ENCODE results near the gene TJP2. TPM values are rescaled to one million over a fixed set of nuclear protein-coding genes. Genes with fewer than 3 reads are reported as not detected.

TJP2 gene
- polyA plus RNA-seq, 1 donor from 2014 or later, result 3.1 TPM

- H4K20me1 ChIP-seq (ENCODE audit: insufficient read depth), result no peaks in the 10 kb centered on the region
- no peak overlapping the region for H3K27ac ChIP-seq (ENCODE audit: low read length)
- no peaks in the 10 kb centered on the region for H3F3A ChIP-seq (ENCODE audit: insufficient read depth, low read length, poor library complexity, severe bottlenecking)
- no peaks in the 10 kb centered on the region for H3K27me3 ChIP-seq (ENCODE audit: insufficient read depth, low read depth, low read length)
- H2AFZ ChIP-seq (ENCODE audit: low read depth, low read length), result no peak overlapping the region
- no peaks in the 10 kb centered on the region for H3K9me3 ChIP-seq (ENCODE audit: low read length)
- H3K9me2 ChIP-seq (ENCODE audit: insufficient read depth, low read length), result no peaks in the 10 kb centered on the region
- TF ChIP-seq REST (IDR thresholded peaks at IDR 0.05; ENCODE audit: borderline replicate concordance) (no peak), EZH2 (IDR thresholded peaks at IDR 0.05; ENCODE audit: borderline replicate concordance, insufficient read depth, low read length, poor library complexity, severe bottlenecking) (no peak), EP300 (conservative IDR thresholded peaks at IDR 0.05; ENCODE audit: poor library complexity, severe bottlenecking) (no peak), MXI1 (conservative IDR thresholded peaks at IDR 0.05; ENCODE audit: poor library complexity, severe bottlenecking) (no peak), TAF1 (IDR thresholded peaks at IDR 0.05; ENCODE audit: low read depth) (no peak), RAD21 (conservative IDR thresholded peaks at IDR 0.05) (no peak), SMC3 (conservative IDR thresholded peaks at IDR 0.05; ENCODE audit: poor library complexity) (no peak), CTCF (IDR thresholded peaks at IDR 0.05; ENCODE audit: poor library complexity, severe bottlenecking) (no peak), POLR2AphosphoS5 (IDR thresholded peaks at IDR 0.05) (no peak)
- no peaks in the 10 kb centered on the region for H3K36me3 ChIP-seq (ENCODE audit: insufficient read depth, low read length)
- no peak overlapping the region for H3K4me2 ChIP-seq (ENCODE audit: low read length)
- H3K9ac ChIP-seq (ENCODE audit: low read length), result no peak overlapping the region
- no peak overlapping the region for H3K4me3 ChIP-seq (ENCODE audit: low read length)
- no peaks in the 10 kb centered on the region for H3K79me2 ChIP-seq (replicated peaks; ENCODE audit: insufficient read depth, low read length)
Measured at GRCh38 chr9:69236188-69236587, 62.1 kb downstream of the TJP2 start.

GRCh38 chr9:69237702-69238295, 63.7 kb downstream of the TJP2 start:
- Histone ChIP-seq H3K4me2 (ENCODE audit: low read length) (no peak overlapping the region), H3K27ac (ENCODE audit: low read length) (no peak overlapping the region), H4K20me1 (ENCODE audit: insufficient read depth) (no peaks in the 10 kb centered on the region), H3K9ac (ENCODE audit: low read length) (no peak overlapping the region), H2AFZ (ENCODE audit: low read depth, low read length) (no peak overlapping the region), H3K9me2 (ENCODE audit: insufficient read depth, low read length) (no peaks in the 10 kb centered on the region), H3F3A (ENCODE audit: insufficient read depth, low read length, poor library complexity, severe bottlenecking) (no peaks in the 10 kb centered on the region), H3K79me2 (replicated peaks; ENCODE audit: insufficient read depth, low read length) (no peaks in the 10 kb centered on the region), H3K4me3 (ENCODE audit: low read length) (no peak overlapping the region), H3K27me3 (ENCODE audit: insufficient read depth, low read depth, low read length) (no peaks in the 10 kb centered on the region), H3K36me3 (ENCODE audit: insufficient read depth, low read length) (no peaks in the 10 kb centered on the region), H3K9me3 (ENCODE audit: low read length) (no peaks in the 10 kb centered on the region)
- no peak for TF ChIP-seq CTCF (IDR thresholded peaks at IDR 0.05; ENCODE audit: poor library complexity, severe bottlenecking)
- TF ChIP-seq EP300 (conservative IDR thresholded peaks at IDR 0.05; ENCODE audit: poor library complexity, severe bottlenecking), result no peak
- TF ChIP-seq TAF1 (IDR thresholded peaks at IDR 0.05; ENCODE audit: low read depth), result no peak
- TF ChIP-seq SMC3 (conservative IDR thresholded peaks at IDR 0.05; ENCODE audit: poor library complexity), result no peak
- TF ChIP-seq EZH2 (IDR thresholded peaks at IDR 0.05; ENCODE audit: borderline replicate concordance, insufficient read depth, low read length, poor library complexity, severe bottlenecking), result no peak

Measured in neural cell (in vitro differentiated cells).